Keratinocyte (primary cell): ENCODE measurements around the gene GTF2I.
"Not testable (repeated sequence)": the region's sequence is repeated elsewhere in the genome, so short reads cannot be mapped to it uniquely, and the experiment has no call there.

Experiments
- EZH2 ChIP-seq: IDR thresholded peaks from one replicate; pipeline ENCODE4 v1.6.1; 2012; ENCODE audit warnings: inconsistent platforms, mild to moderate bottlenecking, low read length, moderate library complexity
- TF ChIP-seq, protein P1 (sequence below), 3 experiments: IDR thresholded peaks in 1 of 3; conservative IDR thresholded peaks in 1 of 3; optimal IDR thresholded peaks in 1 of 3; 2 replicates in 2 of 3; 3 replicates in 1 of 3; pipeline versions ENCODE3 to v1.5.1; 2011; ENCODE audit warnings: low read length in 3 of 3, mild to moderate bottlenecking in 3 of 3, moderate library complexity in 2 of 3, control low read depth in 1 of 3, inconsistent platforms in 1 of 3; ENCODE audit not compliant: insufficient read depth in 2 of 3; ENCODE audit errors: extremely low read depth in 1 of 3

DNA sequence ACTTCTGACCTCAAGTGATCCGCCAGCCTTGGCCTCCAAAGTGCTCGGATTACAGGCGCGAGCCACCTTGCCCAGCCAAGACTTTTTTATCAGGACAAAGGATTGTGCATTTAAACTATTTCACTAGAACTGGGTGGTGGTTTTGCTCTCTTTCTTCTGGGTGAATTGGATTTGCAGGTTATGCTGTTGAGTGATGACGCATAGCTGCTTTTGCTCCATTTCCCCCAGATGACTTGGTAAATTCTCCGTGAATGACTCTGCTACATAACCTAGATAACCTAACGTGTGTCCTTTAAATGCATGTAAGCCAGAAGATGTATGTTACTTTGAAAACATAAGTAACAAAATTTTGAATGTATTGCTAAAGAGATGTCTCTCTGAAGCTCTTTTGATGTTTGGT is 100.8 kb downstream of the GTF2I start:
- TF ChIP-seq, protein P1, sequence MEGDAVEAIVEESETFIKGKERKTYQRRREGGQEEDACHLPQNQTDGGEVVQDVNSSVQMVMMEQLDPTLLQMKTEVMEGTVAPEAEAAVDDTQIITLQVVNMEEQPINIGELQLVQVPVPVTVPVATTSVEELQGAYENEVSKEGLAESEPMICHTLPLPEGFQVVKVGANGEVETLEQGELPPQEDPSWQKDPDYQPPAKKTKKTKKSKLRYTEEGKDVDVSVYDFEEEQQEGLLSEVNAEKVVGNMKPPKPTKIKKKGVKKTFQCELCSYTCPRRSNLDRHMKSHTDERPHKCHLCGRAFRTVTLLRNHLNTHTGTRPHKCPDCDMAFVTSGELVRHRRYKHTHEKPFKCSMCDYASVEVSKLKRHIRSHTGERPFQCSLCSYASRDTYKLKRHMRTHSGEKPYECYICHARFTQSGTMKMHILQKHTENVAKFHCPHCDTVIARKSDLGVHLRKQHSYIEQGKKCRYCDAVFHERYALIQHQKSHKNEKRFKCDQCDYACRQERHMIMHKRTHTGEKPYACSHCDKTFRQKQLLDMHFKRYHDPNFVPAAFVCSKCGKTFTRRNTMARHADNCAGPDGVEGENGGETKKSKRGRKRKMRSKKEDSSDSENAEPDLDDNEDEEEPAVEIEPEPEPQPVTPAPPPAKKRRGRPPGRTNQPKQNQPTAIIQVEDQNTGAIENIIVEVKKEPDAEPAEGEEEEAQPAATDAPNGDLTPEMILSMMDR (optimal IDR thresholded peaks at IDR 0.05 in 1 of 3, IDR thresholded peaks at IDR 0.05 in 1 of 3, conservative IDR thresholded peaks at IDR 0.05 in 1 of 3; ENCODE audit: extremely low read depth in 1 of 3, insufficient read depth in 2 of 3, low read length in 3 of 3) = not testable (repeated sequence)
- not testable (repeated sequence) for TF ChIP-seq EZH2
